ENCODE results near the gene PLA2G5.

PLA2G5 gene

GRCh38 chr1:20093303-20093702, 23.3 kb downstream of the PLA2G5 start:
- DNase-seq, result no peak

DNA sequence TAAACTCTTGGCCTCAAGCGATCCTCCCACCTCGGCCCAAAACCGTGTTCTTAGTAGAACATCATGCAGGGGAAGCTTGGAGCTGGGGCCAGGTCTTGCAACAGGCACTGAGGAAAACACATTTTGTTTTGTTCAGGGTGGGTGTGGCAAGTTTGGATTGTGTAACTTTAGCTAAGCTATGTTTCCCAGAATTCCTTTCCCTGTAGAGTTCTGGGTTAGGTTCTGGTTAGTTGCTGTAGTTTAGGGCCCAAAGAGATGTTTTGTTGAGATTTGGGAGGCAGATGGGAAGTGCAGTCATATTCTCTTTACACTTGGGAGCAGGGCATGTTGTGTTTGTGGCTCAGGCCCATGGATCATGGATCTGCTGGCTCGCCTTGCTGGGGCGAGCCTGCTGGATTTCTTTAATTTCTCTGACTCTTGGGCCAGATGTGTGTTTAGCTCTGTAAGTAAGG, 24.0 kb downstream of the PLA2G5 start:
- DNase-seq, result no peak

GRCh38 chr1:20095564-20096434, 25.8 kb downstream of the PLA2G5 start:
- no peak for DNase-seq

- DNase-seq, result no peak
These were observed 26.9 kb downstream of the PLA2G5 start for GRCh38 chr1:20096840-20097447.

- no peak for DNase-seq
These were observed 29.5 kb downstream of the PLA2G5 start for GRCh38 chr1:20099533-20099932.

- peak; percentile 27 to 34 for DNase-seq
These were observed 30.8 kb downstream of the PLA2G5 start for GRCh38 chr1:20100632-20101355.

DNA sequence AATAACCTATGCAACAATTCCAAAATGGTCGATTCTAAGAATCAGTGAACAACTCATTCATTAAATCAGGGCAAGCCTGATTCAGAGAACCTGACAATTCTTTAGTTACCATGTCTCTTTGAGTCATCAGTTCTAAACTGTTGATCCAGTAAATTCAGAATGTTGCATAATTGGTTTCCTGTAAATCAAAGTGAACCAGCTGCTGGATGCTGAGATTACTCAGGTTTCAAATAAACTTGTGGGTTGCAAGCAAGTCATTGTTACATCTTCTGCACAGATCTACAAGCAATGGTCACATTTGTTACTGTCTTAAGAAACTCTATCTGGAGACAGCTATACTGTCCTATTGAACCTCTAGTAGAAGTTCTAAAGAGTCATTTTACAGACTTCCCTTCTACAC, 32.9 kb downstream of the PLA2G5 start:
- no peak for DNase-seq

- no peak for DNase-seq
These were observed 35.9 kb downstream of the PLA2G5 start for GRCh38 chr1:20105856-20106255.

GRCh38 chr1:20107351-20107750, 37.4 kb downstream of the PLA2G5 start:
- no peak for DNase-seq

- no peak for DNase-seq
These were observed 37.8 kb downstream of the PLA2G5 start for GRCh38 chr1:20107796-20108195.

- DNase-seq, result no peak
These were observed 38.6 kb downstream of the PLA2G5 start for GRCh38 chr1:20108366-20109123.

GRCh38 chr1:20109223-20109856, 39.3 kb downstream of the PLA2G5 start:
- no peak for DNase-seq

GRCh38 chr1:20110679-20111078, 40.7 kb downstream of the PLA2G5 start:
- no peak for DNase-seq

GRCh38 chr1:20111452-20111851, 41.5 kb downstream of the PLA2G5 start:
- no peak for DNase-seq

DNA sequence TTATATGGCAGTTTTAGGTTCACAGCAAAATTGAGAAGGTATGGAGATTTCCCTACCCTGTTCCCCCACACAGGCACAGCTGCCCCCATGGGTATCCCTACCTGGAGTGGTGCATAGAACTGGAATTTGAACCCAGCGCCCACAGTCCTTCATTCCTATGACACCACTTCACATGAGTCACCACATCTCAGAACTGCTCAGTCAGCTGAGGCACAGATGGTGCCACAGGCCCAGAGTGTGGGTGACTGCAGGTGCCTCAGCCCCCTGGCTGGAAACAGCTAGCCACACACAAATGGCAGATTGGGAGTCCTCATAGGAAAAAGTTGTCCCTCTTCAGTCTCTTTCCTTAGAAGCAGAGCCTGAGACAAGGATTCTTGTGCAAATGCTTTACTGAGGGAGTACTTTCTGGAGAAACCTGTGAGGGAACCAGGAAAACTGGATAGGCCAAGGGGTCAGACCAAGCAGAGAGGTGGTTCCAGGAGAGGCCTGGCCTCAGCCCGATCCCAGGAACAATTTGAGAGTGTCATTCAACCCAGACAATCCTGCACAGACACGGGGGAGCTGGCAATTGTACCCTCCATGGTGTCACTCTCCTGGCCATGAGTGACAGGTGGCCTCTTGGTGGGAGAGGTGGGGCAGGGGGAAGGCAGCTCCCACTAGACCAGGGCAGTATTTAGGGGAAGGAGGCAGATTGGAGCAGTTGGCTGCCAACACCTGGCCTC, 42.4 kb downstream of the PLA2G5 start:
- no peak for DNase-seq

- no peak for DNase-seq
These were observed 44.1 kb downstream of the PLA2G5 start for GRCh38 chr1:20114021-20114648.

DNA sequence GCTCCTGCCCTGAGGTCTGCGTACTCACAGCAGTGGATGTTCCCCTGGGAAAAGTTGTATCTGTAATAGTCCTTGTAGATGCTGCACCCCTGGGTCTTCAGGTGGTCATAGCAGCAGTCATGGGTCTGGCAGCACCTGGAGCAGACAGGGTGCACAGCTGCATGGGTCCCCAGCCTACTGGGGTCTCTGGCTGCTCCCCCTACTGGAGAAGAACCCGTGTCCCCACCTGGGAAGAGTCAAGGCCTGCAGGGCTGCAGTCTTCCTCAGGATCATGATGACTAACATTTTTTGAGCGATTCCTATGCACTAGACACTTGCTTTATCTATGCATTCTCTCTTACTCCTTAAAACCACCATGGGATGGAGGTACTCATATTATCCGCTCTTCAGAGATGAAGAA, 45.5 kb downstream of the PLA2G5 start:
- no peak for DNase-seq

DNA sequence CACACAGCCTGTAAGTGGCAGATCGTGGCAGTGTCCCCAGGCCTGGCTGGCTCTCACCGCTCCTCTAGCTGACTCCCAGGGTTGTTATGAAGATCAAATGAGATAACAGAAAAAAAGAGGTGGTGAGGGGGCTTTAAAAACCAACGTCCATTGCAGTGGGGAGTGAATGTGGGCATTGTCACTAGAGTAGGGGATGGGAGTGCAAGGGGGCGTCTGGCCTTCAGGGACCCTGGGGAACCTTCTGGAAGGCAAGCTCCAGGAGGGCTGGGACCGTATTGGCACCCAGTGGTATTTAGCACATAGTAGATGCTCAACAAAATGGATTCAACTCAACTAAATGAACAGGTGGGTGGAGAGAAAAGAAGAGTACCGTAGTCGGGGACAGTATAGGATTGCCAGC, 45.9 kb downstream of the PLA2G5 start:
- no peak for DNase-seq

DNA sequence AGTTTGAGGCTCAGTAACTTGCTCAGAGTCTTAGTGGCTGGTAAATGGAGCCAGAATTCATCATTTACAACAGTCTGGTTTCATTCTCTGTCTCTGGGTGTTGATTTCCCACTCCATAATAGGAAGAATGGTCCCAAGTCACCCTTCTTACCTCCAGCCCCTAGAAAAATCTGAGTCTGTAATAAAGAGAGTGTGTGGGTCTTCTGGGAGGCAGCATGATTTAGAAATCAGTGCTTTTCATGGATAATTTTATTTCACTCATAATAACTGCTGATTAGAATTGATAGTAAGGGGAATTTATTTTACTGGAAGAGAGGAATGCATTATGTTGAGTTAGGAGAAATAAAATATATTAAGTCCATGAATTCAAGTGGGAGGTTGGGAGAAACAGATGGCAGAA, 47.2 kb downstream of the PLA2G5 start:
- no peak for DNase-seq

DNA sequence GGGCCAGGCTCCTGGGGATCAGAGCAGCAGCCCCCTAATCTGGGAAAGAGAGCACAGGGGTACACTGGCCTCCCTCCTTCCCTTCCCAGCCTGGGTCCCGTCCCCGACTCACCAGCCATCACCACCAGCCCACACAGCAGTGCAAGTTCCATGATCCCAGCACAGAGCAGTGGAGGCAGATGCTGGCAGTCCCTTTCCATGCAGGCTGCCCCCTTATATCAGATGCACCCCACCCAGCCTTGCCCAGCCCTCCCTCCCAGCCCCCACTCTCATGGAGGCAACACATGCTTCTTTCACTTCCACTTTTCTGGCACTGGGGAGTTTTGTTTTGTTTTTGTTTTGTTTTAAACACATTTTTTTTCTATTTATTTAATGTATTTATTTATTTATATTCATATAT, 49.4 kb downstream of the PLA2G5 start, which contains the start of gene PLA2G2D:
TSS of gene PLA2G2D (minus strand) at position 190 of the 400 bp plus-strand sequence. CDS start at position 152, 38 bp downstream.
- DNase-seq, result no peak

- DNase-seq, result no peak
These were observed 50.8 kb downstream of the PLA2G5 start for GRCh38 chr1:20120796-20121195.

Measured in stimulated activated CD4-positive, alpha-beta T cell treated with anti-CD3 and anti-CD28 coated beads, Interleukin-2, amount 100 ng/mL, for 24 hours (primary cell).